GM21825 (cell line): ENCODE measurements around the gene MRPS5.
A peak's percentile ranks its signal among the peaks of the same experiment; 100 is the strongest.

Source experiments
- ATAC-seq: cut with Tn5 transposase; IDR thresholded peaks from one replicate; pipeline ENCODE4 v1.9.1; 2021; ENCODE audit warnings: mild to moderate bottlenecking, moderate library complexity; ENCODE audit not compliant: unreplicated experiment

The MRPS5 gene

GRCh38 chr2:95091885-95092555 is 29.6 kb downstream of the MRPS5 start:
- ATAC-seq, result no peak

- ATAC-seq, result no peak
These were observed 34.2 kb downstream of the MRPS5 start for GRCh38 chr2:95087379-95087778.

GRCh38 chr2:95086017-95086416 is 35.6 kb downstream of the MRPS5 start:
- no peak for ATAC-seq

- no peak for ATAC-seq
These were observed 39.1 kb downstream of the MRPS5 start for GRCh38 chr2:95082477-95082876.

GRCh38 chr2:95079199-95079683 is 42.4 kb downstream of the MRPS5 start:
- no peak for ATAC-seq

GRCh38 chr2:95077861-95078603 is 43.6 kb downstream of the MRPS5 start:
- no peak for ATAC-seq

- ATAC-seq, result no peak
These were observed 44.1 kb downstream of the MRPS5 start for GRCh38 chr2:95077530-95077825.

- peak; percentile 75 for ATAC-seq
These were observed 44.7 kb downstream of the MRPS5 start for GRCh38 chr2:95076705-95077529.

- no peak for ATAC-seq
These were observed 46.0 kb downstream of the MRPS5 start for GRCh38 chr2:95075440-95076132.

GRCh38 chr2:95074663-95075439 is 46.8 kb downstream of the MRPS5 start:
- no peak for ATAC-seq

GRCh38 chr2:95073856-95074662 is 47.5 kb downstream of the MRPS5 start:
- ATAC-seq, result no peak

GRCh38 chr2:95072424-95072823 is 49.2 kb downstream of the MRPS5 start:
- ATAC-seq, result no peak

GRCh38 chr2:95071856-95072255 is 49.8 kb downstream of the MRPS5 start:
- no peak for ATAC-seq

- no peak for ATAC-seq
These were observed 52.1 kb downstream of the MRPS5 start for GRCh38 chr2:95069465-95069864.

GRCh38 chr2:95068256-95068655 is 53.4 kb downstream of the MRPS5 start:
- no peak for ATAC-seq

GRCh38 chr2:95063086-95063958 is 58.3 kb downstream of the MRPS5 start:
- peak; percentile 68 for ATAC-seq

- ATAC-seq, result peak; percentile 13
These were observed 59.1 kb downstream of the MRPS5 start for GRCh38 chr2:95062242-95063085.
